Breast epithelium (tissue), 4 donors: ENCODE data around the gene AKR7A2. TPM values are rescaled to one million over a fixed set of nuclear protein-coding genes. Genes with fewer than 3 reads are reported as not detected.

Experiments used
- DNase-seq, 2 donors: peaks; one replicate each; pipeline ENCODE4 v3.0.0-alpha.2; 2019; ENCODE audit warnings: low spot score in 2 of 2
- H3K27ac ChIP-seq, 2 donors: fragments of 200-600 bp; sonication (generic) in 1 of 2; one replicate each; pipeline ENCODE4 v1.5.1; 2016 to 2019; ENCODE audit warnings: mild to moderate bottlenecking in 1 of 2
- H3K27me3 ChIP-seq, 2 donors: fragments of 200-600 bp; sonication (generic) in 1 of 2; one replicate each; pipeline versions ENCODE4 v1.5.1 to v1.6.0; 2017 to 2019; ENCODE audit warnings: control low read depth in 1 of 2, mild to moderate bottlenecking in 1 of 2
- H3K36me3 ChIP-seq: fragments of 200-600 bp; one replicate; pipeline ENCODE4 v1.5.1; 2019
- H3K4me1 ChIP-seq, 2 donors: fragments of 200-600 bp; sonication (generic); one replicate each; pipeline ENCODE4 v1.5.1; 2016 to 2019; ENCODE audit warnings: control low read depth in 1 of 2
- H3K4me3 ChIP-seq, 3 donors: fragments of 200-600 bp; sonication (generic); 1 replicate in 2 of 3; 2 replicates in 1 of 3; pipeline ENCODE4 v1.5.1; 2016 to 2019; ENCODE audit warnings: mild to moderate bottlenecking in 3 of 3, moderate library complexity in 2 of 3
- H3K9me3 ChIP-seq, 2 donors: fragments of 200-600 bp; sonication (generic) in 1 of 2; one replicate each; pipeline ENCODE4 v1.5.1; 2016 to 2019; ENCODE audit warnings: control low read depth in 1 of 2
- POLR2A ChIP-seq: fragments of 450-650 bp; IDR thresholded peaks from one replicate; pipeline ENCODE4 v1.6.1; 2016; ENCODE audit warnings: antibody characterized with exemption, mild to moderate bottlenecking, moderate library complexity
- POLR2AphosphoS5 ChIP-seq, 3 donors: sonication (generic); formaldehyde crosslinking; IDR thresholded peaks; one replicate each; pipeline ENCODE4 v1.6.1; 2017; ENCODE audit warnings: antibody characterized with exemption in 3 of 3
- intact Hi-C: fragments of 100-400 bp; cut with DNase I; formaldehyde crosslinking; loops from one replicate; pipeline ENCODE4 v1.15.1; 2023; ENCODE audit warnings: low total_unique reads
- total RNA-seq, 3 donors: library from RNA; depleted of rRNA; stranded (reverse); fragments of >200 nt; gene quantifications; one replicate each; pipeline ENCODE4 v1.1.0, GENCODE V29; 2016
- TF ChIP-seq, protein P1 (sequence below), 3 donors: fragments of 450-650 bp; IDR thresholded peaks; one replicate each; pipeline ENCODE4 v1.5.1; 2016 to 2017; ENCODE audit warnings: antibody characterized with exemption in 3 of 3, mild to moderate bottlenecking in 3 of 3, moderate library complexity in 3 of 3

Gene AKR7A2
- total RNA-seq, 3 donors from 2014 or later, result 65.9 to 116 (median 80.5) TPM

DNA sequence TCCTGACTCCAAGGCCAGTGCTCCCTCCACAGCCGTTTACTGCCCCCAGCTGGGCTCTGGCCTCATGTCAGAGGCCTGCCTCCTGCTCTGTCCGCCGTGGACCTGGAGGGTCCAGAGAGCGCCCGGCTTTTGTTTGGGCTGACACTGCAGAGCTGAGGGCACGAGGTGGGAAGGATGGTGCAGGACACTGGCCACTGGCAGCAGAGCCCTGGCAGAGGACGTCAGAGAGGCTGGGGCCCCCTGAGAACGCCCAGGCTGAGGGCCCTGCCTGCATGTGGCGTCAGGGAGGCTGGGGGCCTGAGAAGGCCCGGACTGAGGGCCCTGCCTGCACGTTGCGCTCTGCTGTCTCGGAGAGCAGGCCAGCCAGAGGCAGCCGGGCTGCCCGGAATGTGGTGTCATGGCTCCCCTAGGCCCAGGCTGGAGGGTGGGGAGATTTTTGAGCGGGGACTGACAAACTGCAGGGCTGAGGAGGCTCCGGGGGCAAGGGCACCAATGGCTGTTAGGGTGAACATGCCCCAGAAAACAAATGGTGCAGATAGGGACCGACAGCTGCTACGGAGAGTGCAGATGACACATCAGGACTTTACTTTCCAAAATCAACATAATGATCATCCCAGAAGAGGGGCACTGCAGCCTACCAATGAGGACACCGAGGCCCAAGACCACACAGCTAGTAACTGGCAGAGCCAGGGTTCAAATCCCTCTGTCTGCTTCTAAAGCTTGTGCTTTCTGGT is 31.8 kb upstream of the AKR7A2 start:
- no peak for TF ChIP-seq POLR2A
- TF ChIP-seq POLR2AphosphoS5 (IDR thresholded peaks at IDR 0.05), result no peak
- TF ChIP-seq, protein P1, sequence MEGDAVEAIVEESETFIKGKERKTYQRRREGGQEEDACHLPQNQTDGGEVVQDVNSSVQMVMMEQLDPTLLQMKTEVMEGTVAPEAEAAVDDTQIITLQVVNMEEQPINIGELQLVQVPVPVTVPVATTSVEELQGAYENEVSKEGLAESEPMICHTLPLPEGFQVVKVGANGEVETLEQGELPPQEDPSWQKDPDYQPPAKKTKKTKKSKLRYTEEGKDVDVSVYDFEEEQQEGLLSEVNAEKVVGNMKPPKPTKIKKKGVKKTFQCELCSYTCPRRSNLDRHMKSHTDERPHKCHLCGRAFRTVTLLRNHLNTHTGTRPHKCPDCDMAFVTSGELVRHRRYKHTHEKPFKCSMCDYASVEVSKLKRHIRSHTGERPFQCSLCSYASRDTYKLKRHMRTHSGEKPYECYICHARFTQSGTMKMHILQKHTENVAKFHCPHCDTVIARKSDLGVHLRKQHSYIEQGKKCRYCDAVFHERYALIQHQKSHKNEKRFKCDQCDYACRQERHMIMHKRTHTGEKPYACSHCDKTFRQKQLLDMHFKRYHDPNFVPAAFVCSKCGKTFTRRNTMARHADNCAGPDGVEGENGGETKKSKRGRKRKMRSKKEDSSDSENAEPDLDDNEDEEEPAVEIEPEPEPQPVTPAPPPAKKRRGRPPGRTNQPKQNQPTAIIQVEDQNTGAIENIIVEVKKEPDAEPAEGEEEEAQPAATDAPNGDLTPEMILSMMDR (IDR thresholded peaks at IDR 0.05), result no peak
- peaks cover 4 to 6% of the 10 kb centered on the region in 2 donors for H3K4me1 ChIP-seq
- intact Hi-C loops, result loop anchor here (10.0 kb wide), 1 partner anchor 311 kb away; no protein-coding TSS in a partner anchor
- H3K27me3 ChIP-seq, result no peaks in the 10 kb centered on the region
- H3K9me3 ChIP-seq, result no peaks in the 10 kb centered on the region
- DNase-seq, result no peak
- H3K36me3 ChIP-seq, result no peaks in the 10 kb centered on the region
- no peak overlapping the region for H3K4me3 ChIP-seq
- peak overlapping the region in 1 of 2 donors; percentile 58 for H3K27ac ChIP-seq

- Histone ChIP-seq H3K36me3 (no peaks in the 10 kb centered on the region), H3K27ac (peak overlapping the region in 1 of 2 donors; percentile 58), H3K4me1 (peaks cover 4 to 6% of the 10 kb centered on the region in 2 donors), H3K4me3 (no peak overlapping the region), H3K27me3 (no peaks in the 10 kb centered on the region), H3K9me3 (no peaks in the 10 kb centered on the region)
- no peak for DNase-seq
- intact Hi-C loops, result loop anchor here (10.0 kb wide), 1 partner anchor 312 kb away; no protein-coding TSS in a partner anchor
- TF ChIP-seq, protein P1 (IDR thresholded peaks at IDR 0.05), result no peak
- TF ChIP-seq POLR2AphosphoS5 (IDR thresholded peaks at IDR 0.05) (no peak), POLR2A (no peak)
Measured at GRCh38 chr1:19342894-19343616, 31.1 kb upstream of the AKR7A2 start.

DNA sequence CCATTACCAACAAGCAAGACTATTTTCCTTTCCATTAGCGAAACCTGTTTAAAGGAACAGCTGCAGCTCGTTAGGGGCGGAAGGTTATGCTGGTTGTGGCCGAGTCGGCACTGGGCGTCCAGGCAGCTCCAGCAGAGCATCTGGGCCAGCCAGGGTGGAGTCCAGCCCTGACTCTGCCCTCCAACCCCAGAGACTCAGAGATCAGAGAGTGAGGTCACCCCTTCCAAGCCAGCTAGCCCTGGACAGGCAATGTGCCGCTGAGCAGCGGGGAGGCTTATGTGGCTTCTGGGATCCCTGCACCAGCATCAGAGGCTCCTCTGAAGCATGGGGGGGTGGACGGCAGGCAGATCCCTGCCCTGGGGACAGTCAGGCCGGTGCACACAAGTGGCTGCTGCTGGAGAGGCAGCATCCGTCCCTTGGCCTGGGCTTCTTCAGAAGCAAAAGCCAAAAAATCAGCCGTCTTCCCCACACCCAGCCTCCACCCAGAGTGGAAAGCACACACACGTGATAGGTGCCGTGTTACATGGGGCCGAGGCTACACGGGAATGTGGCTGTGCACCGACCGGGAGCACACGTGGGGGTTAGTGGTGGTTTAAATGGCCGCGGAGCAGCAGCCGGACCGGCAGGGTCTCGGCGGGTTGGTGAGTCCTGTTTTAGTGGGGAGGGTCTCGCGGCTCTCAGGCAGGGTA is 30.3 kb upstream of the AKR7A2 start:
- no peaks in the 10 kb centered on the region for H3K9me3 ChIP-seq
- intact Hi-C loops, result loop anchor here (10.0 kb wide), 1 partner anchor 313 kb away; no protein-coding TSS in a partner anchor
- no peak for DNase-seq
- no peaks in the 10 kb centered on the region for H3K27me3 ChIP-seq
- H3K4me1 ChIP-seq, result peaks cover 4 to 6% of the 10 kb centered on the region in 2 donors
- TF ChIP-seq POLR2A (no peak), POLR2AphosphoS5 (IDR thresholded peaks at IDR 0.05) (no peak)
- TF ChIP-seq, protein P1 (IDR thresholded peaks at IDR 0.05), result no peak
- peak overlapping the region; percentile 33 to 58 for H3K27ac ChIP-seq
- no peak overlapping the region for H3K4me3 ChIP-seq
- H3K36me3 ChIP-seq, result no peaks in the 10 kb centered on the region

- no peak overlapping the region for H3K4me3 ChIP-seq
- no peak for TF ChIP-seq POLR2A
- TF ChIP-seq, protein P1 (IDR thresholded peaks at IDR 0.05), result peak; percentile 65 to 88 (median 82)
- no peak for TF ChIP-seq POLR2AphosphoS5 (IDR thresholded peaks at IDR 0.05)
- peak in 1 of 2 donors; percentile 78 for DNase-seq
- H3K9me3 ChIP-seq, result no peaks in the 10 kb centered on the region
- H3K36me3 ChIP-seq, result no peaks in the 10 kb centered on the region
- intact Hi-C loops, result loop anchor here (10.0 kb wide), 1 partner anchor 313 kb away; no protein-coding TSS in a partner anchor
- H3K27me3 ChIP-seq, result no peaks in the 10 kb centered on the region
- H3K27ac ChIP-seq, result peak overlapping the region; percentile 33 to 58
- peaks cover 4 to 6% of the 10 kb centered on the region in 2 donors for H3K4me1 ChIP-seq
Measured at GRCh38 chr1:19341201-19342061, 29.5 kb upstream of the AKR7A2 start.
